GM19351 (cell line): Measurements from ENCODE around the gene HACE1.
"Not testable (repeated sequence)": the region's sequence is repeated elsewhere in the genome, so short reads cannot be mapped to it uniquely, and the experiment has no call there.

ENCODE experiments used
- ATAC-seq: cut with Tn5 transposase; IDR thresholded peaks from one replicate; pipeline ENCODE4 v1.9.1; 2021; ENCODE audit warnings: mild to moderate bottlenecking, moderate library complexity; ENCODE audit not compliant: unreplicated experiment

The HACE1 gene

DNA sequence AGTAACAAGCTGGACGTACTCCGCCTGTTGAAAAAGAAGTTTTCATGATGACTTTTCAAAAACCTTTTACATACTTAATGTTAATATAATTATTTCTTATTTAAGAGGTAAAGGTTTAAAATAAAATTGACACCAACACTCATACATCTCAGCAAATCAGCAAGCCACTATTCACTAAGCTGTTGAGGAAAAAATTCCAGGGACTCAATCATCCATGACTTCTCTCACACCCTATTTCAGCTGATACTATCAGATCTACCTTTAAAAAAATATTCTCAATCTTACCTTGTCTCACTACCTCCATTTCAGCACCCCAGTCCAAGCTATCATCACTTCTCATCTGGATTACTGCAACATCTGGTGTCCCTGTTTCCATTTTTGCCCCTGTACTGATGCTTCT lies 109.3 kb downstream of the HACE1 start:
- no peak for ATAC-seq

- not testable (repeated sequence) for ATAC-seq
Observed at GRCh38 chr6:104739124-104739523, 120.6 kb downstream of the HACE1 start.

DNA sequence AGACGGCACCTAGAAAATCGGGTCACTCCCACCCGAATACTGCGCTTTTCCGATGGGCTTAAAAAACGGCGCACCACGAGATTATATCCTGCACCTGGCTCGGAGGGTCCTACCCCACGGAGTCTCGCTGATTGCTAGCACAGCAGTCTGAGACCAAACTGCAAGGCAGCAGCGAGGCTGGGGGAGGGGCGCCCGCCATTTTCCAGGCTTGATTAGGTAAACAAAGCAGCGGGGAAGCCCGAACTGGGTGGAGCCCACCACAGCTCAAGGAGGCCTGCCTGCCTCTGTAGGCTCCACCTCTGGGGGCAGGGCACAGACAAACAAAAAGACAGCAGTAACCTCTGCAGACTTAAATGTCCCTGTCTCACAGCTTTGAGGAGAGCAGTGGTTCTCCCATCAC lies 122.2 kb downstream of the HACE1 start:
- ATAC-seq: not testable (repeated sequence)

- ATAC-seq: no peak
Observed at GRCh38 chr6:104736545-104736944, 123.2 kb downstream of the HACE1 start.

GRCh38 chr6:104730450-104730849 lies 129.3 kb downstream of the HACE1 start:
- ATAC-seq: no peak

- ATAC-seq: no peak
Observed at GRCh38 chr6:104729433-104729832, 130.3 kb downstream of the HACE1 start.

DNA sequence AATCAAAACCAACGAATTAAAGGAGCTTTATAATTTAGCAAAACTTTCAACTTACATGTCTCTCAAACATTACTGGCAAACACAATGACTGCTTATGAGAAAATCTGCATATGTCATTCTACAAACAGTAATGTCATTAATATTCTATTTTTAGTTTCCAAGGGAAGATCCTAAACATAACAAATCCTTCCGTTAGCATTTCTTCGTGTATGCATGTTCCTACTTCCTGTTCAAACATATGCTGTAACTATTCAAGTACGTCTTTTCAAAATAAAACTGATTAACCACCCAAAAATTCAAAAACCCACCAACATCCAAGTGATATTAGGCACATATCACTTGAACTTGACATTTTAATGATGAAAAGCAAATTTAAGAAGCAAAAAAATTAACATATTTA lies 131.3 kb downstream of the HACE1 start:
- no peak for ATAC-seq

GRCh38 chr6:104718672-104719071 lies 141.0 kb downstream of the HACE1 start:
- ATAC-seq: no peak

GRCh38 chr6:104716858-104717257 lies 142.9 kb downstream of the HACE1 start:
- no peak for ATAC-seq

- ATAC-seq: no peak
Observed at GRCh38 chr6:104714796-104715195, 144.9 kb downstream of the HACE1 start.

DNA sequence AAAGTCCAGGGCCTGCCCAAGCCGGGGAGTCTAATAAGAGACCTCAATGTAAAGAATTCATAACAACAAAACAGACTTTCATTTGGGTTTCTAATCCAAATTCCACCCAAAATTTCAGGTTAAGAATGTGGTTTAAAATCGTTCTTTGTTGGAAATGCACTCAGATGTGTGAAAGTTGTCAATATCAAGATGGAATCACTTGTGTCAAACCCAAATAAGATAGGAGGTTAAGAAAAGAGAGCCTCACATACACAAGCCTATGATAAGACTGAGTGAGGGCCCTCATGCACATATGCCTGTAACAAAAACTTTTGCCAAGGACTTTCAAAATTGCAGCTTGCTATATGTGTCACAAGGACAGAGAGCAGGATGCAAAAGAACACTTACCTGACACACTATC lies 145.7 kb downstream of the HACE1 start:
- ATAC-seq: no peak

DNA sequence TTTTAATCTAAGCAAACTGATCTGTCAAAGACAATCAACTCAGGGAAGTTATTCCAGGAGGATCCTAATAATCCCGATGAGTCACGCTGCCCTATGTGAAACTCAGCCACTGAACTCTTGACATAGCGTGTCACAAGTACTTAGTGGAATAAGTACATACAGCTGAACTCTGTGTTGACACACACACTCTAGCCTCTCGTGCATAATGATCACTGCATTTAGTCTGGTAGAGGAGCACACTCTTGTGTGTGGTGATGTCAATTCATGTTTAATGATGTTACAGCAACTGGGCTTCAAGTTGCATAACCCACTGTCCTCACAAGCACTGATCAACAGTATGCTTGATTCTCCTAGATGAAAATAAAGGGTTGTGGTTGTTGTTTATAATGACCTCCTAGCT lies 148.3 kb downstream of the HACE1 start:
- no peak for ATAC-seq

GRCh38 chr6:104710543-104711335 lies 149.0 kb downstream of the HACE1 start:
- no peak for ATAC-seq

DNA sequence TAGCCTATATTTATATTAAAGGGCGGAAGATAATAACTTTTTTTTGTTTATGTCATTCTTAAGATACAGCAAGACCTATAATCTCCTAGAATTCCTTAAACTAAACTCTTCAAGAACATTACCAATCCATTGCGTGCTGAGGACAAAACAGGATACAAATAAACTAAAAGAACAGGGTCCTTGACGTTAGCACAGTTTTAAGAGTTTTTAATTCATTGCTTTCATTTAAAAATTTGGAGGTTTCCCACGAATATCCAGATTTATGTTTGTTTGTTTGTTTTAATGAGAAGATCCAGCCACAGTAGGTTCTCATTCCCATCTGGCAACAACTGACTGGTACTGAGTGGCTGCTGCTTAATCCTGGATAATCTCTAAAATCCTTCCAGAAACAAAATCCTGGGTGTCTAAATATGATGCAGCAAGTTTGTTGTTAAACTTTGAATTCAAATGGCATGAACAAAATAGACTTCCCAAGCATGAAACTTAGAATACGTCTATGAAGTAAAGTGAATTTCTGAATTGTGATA lies 153.7 kb downstream of the HACE1 start:
- ATAC-seq: no peak

GRCh38 chr6:104705095-104705707 lies 154.5 kb downstream of the HACE1 start:
- no peak for ATAC-seq

GRCh38 chr6:104704191-104704590 lies 155.5 kb downstream of the HACE1 start:
- ATAC-seq: no peak

DNA sequence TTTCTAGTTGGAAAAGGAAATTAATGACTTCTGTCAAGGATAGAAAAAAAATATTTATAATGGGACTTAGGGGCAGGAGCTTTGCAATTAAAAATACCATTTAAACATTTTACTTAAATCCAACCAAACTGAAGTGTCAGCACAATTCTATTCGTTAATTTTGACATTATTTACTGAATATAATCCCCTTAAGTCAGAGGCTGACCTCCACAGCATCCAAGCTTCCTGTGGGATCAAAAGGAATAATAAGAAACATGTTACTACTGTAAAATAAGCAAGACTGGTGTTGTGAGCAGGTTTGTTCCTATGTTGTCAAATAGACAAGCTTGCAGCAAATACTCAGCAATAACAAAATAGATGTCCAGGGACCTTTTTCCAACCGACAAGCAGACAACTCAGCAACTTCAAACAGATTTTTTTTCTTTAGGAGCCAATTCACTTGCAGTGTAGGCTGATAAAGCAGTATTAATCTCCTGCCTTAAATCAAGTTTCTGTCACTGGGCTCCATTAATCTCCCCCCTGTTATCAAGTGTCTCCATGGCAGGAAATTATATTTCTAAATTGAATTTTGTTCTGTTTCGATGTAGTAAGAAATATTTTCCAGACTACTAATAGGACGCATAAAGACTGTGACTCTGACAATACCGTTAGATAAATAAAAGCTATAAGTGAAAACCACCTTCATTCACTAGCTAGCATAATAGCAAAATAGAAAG lies 157.4 kb downstream of the HACE1 start:
- no peak for ATAC-seq

GRCh38 chr6:104700371-104701185 lies 159.1 kb downstream of the HACE1 start:
- no peak for ATAC-seq

DNA sequence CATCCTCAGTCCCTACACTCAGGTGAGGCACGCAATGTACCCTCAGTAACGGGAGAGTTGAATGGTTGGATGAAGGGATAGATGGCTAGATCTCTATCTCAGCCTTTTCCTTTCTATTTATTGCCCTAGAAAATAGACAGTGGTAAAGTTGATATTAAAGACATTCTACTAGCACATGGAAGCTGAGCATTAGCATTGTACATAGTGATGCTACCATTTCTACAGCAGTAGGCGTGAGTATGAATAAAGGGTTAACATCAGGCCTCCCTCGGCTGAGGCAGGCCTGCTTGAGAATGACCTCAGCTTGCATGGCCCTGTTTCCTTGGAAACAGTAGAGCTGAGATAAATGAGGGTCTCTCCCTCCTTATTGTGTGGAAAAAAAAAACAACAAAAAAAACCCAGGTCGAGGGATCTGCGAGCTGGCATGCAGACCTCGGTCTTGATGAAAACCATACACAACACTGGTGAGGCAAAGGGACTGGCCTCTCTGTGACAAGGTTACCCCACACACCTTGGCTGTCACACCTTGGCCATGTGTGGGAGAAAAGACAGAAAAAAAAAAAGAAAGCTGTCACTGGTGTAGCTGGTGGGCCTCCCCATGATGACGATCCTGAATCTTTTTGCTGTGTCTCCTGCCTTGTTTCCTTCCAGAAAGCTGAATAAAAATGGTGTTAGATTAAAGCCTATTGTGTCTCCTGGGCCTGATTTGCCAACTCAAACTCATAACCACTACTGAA lies 160.0 kb downstream of the HACE1 start:
- ATAC-seq: no peak

GRCh38 chr6:104698979-104699378 lies 160.7 kb downstream of the HACE1 start:
- ATAC-seq: no peak
